ENCODE data around the gene MED12.

GRCh38 chrX:71143508-71143907, 25.1 kb downstream of the MED12 start:
- TF ChIP-seq CTCF (conservative IDR thresholded peaks at IDR 0.05 in 1 of 2, IDR thresholded peaks at IDR 0.05 in 1 of 2; ENCODE audit: low read depth in 1 of 2, low read length in 2 of 2) (no peak), EZH2 (IDR thresholded peaks at IDR 0.05; ENCODE audit: low read length, missing control alignments) (no peak)

Data from fibroblast of lung (primary cell).